NCI-H128 (cell line): ENCODE measurements around the gene SMAD2.
"Not testable (repeated sequence)": the region's sequence is repeated elsewhere in the genome, so short reads cannot be mapped to it uniquely, and the experiment has no call there.

ENCODE experiments used
- DNase-seq: peaks from one replicate; lab custom pipeline; 2025; ENCODE audit not compliant: unreplicated experiment; lab: John Stamatoyannopoulos, UW

SMAD2 gene

DNA sequence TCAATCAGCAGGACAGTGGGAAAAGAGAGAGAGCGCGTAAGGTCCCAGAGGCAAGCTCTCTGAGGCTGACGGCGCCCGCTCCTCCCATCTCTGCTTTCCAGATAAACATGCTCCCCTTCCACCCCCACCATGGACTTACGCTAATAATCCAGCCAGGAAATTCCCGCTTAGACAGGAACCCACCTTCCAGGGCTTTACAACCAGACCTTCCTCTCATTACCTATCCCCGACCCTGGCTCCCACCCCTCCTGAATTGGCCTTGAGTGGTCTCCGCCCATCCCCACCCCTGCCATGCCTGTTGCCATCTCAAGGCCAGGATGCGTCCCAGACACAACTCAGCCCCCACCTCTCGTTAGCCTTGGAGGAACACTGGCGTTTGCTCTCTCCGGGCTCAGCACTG is 131.1 kb downstream of the SMAD2 start:
- no peak for DNase-seq

DNA sequence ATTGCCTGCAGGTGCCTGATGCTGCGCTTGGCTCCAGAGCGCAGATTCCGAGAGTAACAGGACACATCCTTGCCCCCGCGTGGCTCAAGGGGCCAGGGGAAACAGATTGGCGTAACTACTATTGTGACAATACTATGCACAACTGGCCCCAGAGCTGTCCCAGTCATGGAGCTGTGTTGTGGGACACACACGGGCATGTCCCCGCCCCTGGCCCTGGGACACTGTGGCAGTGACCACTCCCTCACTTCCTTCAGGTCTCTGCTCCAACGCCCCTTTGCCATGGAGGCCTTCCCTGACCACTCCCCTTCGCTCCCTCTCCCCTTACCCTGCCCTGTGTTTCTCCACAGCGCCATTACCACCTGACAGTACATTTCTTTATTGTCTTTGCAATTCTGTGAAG is 132.1 kb downstream of the SMAD2 start:
- no peak for DNase-seq

DNA sequence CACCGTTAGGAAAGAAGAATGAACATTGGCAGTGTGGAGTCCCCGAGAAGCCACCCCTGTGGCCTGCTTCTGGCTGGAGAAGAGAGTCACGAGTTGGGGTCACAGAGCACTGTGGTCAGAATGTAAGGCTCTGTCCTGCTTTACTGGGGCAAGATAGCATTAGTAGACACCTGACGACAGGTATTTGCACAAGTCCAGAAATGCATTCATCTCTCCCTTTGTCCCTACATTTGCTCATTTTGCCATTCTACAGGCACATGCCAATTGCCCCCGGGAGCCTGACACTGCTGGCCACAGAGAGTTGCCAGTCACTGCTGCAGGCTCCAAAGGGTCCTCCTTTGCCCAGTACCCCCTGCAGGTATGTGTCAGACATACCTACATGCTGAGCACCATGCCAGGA is 133.3 kb downstream of the SMAD2 start:
- no peak for DNase-seq

DNA sequence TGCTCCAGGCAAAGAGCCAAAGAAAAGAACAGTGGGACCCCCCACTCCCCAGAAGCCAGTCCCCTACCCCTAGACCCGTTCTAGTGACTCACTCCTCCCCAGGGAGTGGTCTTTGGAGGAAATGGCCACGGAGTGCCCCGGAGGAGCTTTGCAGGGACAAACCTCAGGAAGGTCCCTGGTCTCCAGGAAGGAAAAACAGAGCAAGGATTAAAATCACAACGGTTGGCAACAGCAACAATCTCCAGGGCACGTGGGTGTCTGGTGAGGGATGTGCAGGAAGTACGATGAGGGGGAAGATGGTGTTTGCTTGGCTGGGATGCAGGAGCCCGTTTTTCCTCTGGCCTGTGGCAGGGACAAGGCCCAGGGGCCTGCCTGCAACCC is 135.0 kb downstream of the SMAD2 start:
- DNase-seq: no peak

DNA sequence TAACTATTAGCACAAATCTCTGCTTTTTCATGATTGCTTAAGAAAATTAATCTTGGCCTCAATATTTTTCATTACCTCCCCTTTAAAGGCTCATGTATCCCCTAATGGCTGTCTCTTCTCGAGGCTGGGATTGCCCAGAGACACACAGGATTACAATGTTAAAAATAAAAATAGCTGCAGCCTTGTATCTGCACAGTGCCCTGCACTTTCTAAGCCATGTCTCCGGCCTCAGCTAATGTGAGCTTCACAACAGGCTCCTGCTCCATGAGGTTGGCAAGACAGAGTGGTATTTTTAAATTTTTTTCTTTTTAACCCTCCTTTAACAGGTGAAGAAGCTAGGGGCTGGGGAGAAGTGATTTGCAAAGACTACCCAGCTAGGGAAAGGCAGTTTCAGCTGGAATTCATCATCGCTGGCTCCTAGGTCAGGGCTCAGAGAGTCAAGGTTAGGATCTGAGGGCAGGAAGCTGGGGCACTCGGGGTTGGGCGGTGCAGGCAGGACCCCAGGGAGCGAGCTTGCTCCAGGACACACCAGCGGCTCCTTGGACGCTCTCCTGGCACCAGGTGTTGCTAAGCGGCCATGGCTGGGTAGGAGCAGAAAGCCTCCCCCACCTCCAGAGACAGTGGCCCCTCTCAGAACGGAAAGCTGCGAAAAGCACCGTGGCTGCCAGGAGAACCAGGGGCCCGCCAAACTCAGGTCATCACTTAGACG is 135.6 kb downstream of the SMAD2 start:
- no peak for DNase-seq

DNA sequence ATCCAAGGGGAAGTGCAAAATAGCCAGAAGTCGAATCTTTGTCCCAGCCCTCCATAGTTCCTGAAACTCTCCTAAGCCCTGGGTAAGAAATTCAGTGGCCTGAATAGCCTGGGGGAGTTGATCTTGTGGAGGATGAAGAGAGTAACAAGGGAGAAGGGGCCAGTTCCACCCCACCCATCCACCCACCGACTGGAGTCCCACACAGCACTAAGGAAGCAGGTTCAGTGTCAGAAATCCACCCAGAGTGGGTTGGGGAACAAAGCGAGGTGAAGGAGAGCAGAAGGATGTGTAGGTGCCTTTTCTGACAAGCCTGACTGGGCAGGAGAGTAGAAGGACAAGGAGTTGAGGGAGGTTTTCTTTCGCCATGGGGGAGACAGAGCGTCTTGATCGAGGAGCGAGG is 136.8 kb downstream of the SMAD2 start:
- DNase-seq: no peak

DNA sequence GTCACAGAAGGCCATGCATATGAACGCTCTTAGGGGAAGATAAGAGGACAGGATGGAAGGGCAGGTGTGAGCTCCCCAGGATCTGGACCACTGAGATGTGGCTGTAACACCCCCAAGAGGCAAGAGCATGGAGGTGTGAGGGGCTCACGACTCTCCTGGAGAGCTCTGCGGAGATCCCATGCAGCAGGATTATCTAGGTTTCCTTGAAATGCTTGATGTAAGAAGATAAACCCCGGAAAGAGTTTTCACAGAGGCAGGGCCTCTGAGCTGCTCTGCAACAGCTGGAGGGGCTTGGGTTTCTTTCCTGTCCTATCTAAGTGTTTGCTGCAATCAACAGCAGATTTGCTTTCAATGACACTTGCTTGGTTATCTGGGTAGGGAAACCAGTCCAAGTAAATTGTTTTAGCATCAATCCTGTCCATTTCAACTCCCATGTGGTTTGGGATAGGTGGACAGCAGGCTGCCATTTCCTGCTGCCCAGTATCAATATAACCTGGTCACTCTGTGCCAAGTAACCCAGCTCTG is 138.9 kb downstream of the SMAD2 start:
- DNase-seq: no peak

DNA sequence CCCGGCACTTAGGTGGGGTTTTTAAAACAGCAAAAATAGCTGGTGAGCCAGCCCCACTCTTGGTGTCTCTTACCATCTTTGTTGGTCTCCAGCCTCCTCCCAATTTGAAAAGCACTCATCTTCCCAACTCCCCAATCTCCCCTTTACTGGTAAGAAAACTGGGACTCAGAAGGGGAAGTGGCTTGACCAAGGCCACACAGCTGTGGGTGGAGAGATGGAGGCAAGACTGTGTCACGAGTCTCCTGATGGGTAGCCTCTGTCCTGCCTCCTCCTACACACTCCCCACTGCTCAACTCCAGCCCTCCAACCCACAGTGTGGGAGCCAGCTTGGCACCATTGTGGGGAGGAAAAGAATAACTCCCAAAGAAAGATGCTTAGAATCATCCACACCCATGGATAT is 140.4 kb downstream of the SMAD2 start:
- DNase-seq: no peak

DNA sequence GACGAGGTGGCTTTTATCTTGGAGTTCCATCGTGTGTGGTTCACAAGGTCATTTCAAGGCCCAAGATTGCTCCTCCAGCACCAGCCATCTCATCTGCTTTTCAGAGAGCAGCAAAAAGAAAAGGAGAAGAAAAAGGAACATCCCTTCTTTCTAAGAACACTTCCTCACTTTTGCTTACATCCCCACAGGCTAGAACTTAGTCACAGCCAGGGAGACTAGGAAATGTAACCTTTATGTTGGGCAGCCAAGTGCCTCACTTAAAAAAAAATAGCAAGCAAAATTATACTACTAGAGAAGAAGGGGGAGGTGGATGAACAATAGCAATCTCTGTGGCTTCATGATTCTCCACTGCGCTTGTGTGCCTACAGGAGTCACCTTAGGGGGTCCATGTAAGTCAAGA is 141.8 kb downstream of the SMAD2 start:
- no peak for DNase-seq

DNA sequence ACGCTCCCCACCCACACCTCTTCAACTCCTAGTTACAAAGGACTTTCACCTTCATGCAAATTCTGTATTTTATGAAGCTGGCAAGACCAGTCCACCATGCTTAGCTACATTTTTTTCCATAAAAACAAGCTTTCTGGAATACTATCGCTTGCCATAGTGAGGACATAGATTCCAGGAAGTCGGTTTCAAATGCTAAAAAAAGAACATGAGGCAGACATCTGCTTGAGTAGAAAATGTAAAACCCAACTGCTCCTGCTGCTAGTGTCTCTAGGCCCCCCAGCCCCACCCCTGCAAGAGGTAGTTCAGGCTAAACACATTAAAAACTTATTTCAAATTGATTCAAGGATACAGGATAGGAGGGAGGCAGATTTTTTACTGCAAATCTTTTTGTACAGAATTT is 148.9 kb downstream of the SMAD2 start:
- no peak for DNase-seq

DNA sequence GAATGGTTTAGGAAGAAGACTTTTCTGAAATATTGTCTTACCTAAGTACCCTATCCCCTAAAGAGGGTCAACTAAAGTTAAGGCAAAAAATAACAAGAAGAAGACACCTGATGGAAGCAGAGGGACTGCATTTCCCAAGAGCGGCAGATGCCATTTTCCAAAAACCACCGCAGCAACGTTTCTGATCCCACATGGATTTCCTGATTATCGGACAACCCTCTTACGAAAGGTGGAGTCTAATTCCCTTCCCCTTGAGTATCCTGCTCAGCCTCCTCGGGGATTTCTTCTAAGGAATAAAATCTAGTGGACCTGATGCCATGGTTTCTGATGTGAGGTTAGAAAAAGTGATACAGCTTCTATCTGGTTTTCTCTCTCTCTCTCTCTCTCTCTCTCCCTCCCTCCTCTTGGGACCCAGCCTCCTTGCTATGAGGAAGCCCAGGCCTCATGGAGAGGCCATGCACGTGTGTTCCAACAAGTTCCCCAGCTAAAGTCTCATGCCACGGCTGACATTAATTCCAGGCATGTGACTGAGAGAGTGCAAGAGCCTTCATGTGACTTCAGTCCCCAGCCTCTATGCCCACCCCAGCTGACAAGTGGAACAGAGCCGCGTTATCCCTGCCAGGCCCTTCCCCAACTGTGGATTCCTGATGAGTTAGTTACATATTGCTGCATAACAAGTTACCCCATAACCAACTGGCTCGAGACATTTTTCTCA is 150.3 kb downstream of the SMAD2 start:
- DNase-seq: no peak

DNA sequence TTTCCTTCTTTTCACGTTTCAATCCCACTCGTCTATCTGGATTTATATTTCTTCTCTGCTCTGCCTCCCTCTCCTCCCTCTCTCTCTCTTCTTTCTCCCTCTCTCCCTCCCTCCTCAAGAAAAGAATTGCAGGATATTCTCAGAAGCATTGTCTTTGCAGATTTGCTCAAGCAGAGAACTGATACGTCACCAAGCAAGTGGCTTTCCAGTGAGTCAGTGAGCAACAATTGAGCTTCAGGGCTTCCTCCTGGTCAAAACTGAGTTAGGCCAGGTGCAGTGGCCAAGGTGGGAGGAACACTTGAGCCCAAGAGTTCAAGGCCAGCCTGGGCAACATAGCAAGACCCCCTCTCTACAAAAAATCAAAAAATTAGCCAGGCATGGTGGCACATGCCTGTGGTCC is 151.1 kb downstream of the SMAD2 start:
- DNase-seq: no peak

DNA sequence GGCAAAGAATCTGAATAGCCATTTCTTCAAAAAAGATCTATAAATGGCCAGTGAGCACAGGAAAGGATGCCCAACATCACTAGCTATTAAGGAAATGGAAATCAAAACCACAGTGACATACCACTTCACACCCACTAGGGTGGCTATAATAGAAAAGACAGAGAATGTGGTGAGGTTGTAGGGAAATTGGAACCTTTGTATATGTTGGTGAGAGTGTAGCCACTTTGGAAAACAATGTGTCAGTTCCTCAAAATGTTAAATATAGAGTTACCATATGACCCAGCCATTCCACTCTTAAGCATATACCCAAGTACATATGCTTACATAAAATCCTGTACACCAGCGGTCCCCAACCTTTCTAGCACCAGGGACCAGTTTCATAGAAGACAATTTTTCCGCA is 152.8 kb downstream of the SMAD2 start:
- DNase-seq: no peak

DNA sequence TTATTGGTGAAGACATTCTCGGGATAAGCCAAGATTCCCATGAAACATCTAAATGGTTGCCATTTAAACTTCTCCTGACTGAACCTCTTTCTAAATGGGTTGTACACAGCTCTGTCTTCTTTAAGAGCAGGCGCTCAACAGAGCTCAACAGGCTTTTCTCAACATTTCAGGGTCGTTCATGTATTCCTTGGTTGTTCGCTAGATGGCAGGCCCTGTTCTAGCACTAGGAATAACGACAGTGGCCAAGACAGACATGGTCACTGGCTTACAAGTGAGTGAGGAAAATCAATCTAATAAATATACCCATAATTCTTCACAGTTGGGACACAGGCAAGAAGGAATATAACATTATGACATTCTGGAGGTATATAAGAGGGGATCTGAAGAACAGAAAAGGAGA is 154.5 kb downstream of the SMAD2 start:
- no peak for DNase-seq

DNA sequence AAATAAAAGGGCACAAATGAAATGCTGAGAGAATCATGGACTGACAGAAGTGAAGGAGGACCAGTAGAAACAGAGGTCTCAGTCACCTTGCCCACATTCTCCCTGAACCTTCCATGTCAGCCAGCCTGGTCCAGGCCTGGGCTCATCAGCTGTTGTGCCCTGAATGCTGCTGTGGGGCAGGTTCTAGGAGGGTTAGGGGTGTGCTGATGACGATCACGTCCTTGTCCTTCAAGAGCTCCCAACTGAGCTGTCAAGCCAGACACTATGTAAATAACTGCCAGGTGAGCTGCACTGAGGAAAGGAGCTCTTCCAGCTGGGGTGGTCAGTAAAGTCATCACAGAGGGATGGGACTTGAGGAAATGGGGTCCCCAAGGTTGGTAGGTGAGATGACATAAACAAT is 156.5 kb downstream of the SMAD2 start:
- no peak for DNase-seq

DNA sequence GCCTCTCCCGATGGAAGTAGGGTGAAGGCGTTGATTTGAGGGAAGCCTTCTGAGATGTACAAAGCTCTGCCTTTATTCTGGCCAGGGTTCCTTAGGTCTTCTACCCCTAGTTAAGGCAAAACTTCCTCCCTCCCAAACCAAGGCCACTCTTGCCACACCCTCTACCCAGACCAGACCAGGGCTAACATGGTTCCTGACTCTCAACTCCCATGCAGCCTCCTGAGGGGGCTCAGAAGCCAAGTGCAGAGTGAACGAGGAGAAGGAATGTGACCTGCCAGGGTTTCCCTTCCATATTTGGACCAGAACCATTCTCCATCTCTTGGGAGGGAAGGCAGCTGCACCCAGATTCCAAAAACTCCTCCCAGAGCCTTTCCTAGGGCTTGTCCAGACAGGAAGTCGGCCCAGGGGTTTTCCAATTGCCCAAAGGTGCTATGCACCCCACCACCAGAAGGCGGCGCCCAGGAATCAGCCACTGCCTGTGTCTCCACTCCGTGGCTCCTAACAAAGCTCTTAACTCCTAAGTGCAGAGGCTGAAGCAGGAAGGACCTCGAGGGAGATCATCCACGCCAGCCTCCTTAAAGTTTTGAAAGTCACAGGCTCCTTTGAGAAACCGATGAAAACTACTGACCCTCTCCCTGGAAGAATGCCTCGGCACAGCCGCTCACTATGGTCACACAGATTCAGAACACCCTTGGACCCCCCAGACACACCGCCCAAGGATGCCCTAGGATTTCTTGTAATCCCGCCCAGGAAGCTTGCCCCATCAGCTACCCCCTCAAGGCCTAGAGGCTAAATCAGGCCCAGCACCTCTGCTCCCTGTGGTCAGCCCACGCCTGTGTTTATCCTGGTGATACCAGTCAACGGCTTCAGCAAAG is 157.8 kb downstream of the SMAD2 start:
- DNase-seq: no peak

DNA sequence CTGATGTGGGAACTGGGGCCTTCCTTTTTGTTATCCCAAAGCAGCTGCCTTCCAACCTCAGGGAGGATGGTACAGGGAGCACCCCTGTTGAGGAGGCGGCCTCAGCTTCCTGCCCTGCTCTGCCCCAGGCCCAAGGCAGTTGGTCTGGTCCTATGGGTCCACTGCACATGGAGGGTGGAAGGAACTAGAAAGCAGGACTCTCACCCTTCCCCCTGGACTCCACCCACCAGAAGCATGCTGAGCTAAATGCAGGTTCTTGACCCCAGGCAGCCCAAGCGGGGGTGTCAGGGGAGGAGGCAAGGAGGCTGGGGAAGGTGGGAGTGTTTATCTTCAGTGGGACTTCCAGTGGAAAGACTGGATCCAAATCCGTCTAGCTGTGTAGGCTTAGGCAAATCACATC is 158.5 kb downstream of the SMAD2 start:
- no peak for DNase-seq

DNA sequence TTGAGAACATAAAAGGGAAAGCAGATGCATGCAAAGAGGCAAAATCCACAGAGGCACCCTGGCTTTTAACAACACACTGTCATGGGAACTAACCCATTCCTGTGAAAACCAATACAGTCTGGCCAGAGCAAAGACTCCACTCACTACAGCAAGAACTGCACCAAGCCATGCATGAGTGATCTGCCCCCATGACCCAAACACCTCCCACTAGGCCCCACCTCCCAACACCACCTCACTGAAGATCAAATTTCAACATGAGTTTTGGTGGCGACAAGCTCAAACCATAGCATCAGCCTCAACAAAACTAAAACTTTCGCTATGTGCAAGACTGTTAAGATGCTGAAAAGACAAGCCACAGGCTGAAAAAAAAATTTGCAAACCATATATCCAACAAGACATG is 162.8 kb downstream of the SMAD2 start:
- no peak for DNase-seq

DNA sequence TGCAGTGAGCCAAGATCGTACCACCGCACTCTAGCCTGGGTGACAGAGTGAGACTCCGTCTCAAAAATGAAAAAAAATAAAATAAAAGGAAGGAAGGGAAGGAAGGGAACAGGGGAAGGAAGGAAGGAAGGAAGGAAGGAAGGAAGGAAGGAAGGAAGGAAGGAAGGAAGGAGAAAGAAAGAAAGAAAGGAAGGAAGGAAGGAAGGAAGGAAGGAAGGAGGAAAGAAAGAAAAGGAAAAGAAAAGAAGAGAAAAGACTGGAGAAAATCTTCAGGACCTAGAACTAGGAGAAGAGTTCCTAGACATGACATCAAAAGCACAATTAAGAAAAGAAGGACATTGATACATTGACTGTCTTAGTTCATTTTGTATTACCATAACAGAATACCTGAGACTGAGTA is 163.3 kb downstream of the SMAD2 start:
- DNase-seq: not testable (repeated sequence)
